Mucosa of rectum (tissue), 2 donors: ENCODE results near the gene ZYX.

Source experiments
- H3K27ac ChIP-seq, 2 donors: one replicate each; pipeline ENCODE4 v1.7.0; 2013; ENCODE audit warnings: inconsistent platforms in 2 of 2, low read depth in 2 of 2, low read length in 2 of 2
- H3K27me3 ChIP-seq, 2 donors: one replicate each; pipeline ENCODE4 v1.7.0; 2013; ENCODE audit warnings: low read length in 2 of 2; ENCODE audit not compliant: control insufficient read depth in 2 of 2, insufficient read depth in 2 of 2
- H3K36me3 ChIP-seq, 2 donors: one replicate each; pipeline ENCODE4 v1.7.0; 2013; ENCODE audit warnings: low read length in 2 of 2; ENCODE audit not compliant: control insufficient read depth in 2 of 2, insufficient read depth in 2 of 2
- H3K4me1 ChIP-seq, 2 donors: one replicate each; pipeline ENCODE4 v1.7.0; 2013; ENCODE audit warnings: low read length in 2 of 2, mild to moderate bottlenecking in 1 of 2; ENCODE audit not compliant: control insufficient read depth in 2 of 2, insufficient read depth in 2 of 2
- H3K4me3 ChIP-seq, 2 donors: one replicate each; pipeline ENCODE4 v1.7.0; 2013; ENCODE audit warnings: low read length in 2 of 2
- H3K9ac ChIP-seq, 2 donors: one replicate each; pipeline ENCODE4 v1.7.0; 2013; ENCODE audit warnings: low read length in 2 of 2, low read depth in 1 of 2, mild to moderate bottlenecking in 1 of 2
- H3K9me3 ChIP-seq, 2 donors: one replicate each; pipeline ENCODE4 v1.7.0; 2013; ENCODE audit warnings: low read length in 2 of 2; ENCODE audit not compliant: control insufficient read depth in 2 of 2
- donor health status: healthy.
- donor health status: Normal muscosa, but diverticular disease.

Gene ZYX

DNA sequence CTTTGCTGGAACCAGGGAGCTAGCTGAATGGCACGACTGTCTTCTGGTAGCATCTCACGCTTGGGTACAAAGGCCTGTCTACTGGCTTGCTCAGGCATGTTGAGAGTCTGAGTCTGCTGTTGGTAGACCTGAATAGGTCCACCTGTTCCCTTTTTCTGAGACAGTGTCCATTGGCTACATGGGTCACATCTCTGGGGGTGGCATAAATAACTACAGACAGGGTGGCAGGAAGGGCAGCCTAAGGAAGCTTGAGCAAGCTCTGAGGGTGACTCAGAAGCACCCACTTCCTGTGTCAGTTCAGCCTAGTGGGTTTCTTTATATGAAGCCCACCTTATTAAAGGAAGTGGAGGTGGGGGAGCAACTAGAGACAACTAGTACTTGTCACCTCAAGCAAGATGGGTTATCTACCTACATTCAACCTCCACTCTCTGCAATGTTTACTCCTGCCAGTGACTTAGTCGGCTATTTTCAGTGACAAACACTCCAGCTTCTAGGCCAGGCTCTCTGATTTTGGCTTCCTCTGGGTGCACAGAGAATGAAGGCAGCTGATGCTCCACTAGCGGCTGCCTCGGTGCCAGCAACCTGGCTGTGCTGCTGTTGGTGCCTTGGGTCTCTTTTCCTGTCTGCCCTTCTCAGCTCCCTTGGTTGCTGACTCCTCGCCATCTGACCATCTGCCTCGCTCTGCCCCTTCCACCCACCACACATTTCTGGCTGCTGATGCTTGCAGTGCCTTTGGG lies 5.7 kb upstream of the ZYX start:
- H3K9me3 ChIP-seq = no peaks in the 10 kb centered on the region
- H3K27me3 ChIP-seq = no peaks in the 10 kb centered on the region
- H3K4me1 ChIP-seq = peaks cover 13 to 32% of the 10 kb centered on the region in 2 donors
- H3K27ac ChIP-seq = peak overlapping the region in 1 of 2 donors; percentile 58
- no peak overlapping the region for H3K9ac ChIP-seq
- no peaks in the 10 kb centered on the region for H3K36me3 ChIP-seq
- H3K4me3 ChIP-seq = no peak overlapping the region

DNA sequence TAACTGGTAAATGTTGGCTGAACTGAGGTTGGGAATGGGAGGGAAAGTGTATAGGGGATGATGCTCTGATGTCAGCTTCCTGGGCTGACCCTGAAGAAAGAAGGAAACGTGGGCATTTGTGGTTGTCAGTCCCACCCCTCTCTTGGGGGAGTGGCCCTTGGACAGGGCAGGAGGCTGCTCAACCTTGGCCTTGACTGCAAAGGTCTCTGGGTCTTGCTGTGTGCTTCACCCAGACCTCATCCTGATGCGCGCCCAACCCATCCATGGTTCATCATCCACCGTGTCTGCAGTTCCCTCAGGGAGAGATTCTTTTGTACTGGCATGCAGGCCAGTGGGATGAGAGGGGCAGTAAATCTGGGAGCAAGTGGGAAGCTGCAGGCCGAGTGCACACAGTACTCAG lies 4.7 kb upstream of the ZYX start:
- Histone ChIP-seq H3K4me1 (peaks cover 9 to 26% of the 10 kb centered on the region in 2 donors), H3K27ac (no peak overlapping the region), H3K9ac (no peak overlapping the region), H3K9me3 (no peaks in the 10 kb centered on the region), H3K27me3 (no peaks in the 10 kb centered on the region), H3K36me3 (no peaks in the 10 kb centered on the region), H3K4me3 (no peak overlapping the region)

DNA sequence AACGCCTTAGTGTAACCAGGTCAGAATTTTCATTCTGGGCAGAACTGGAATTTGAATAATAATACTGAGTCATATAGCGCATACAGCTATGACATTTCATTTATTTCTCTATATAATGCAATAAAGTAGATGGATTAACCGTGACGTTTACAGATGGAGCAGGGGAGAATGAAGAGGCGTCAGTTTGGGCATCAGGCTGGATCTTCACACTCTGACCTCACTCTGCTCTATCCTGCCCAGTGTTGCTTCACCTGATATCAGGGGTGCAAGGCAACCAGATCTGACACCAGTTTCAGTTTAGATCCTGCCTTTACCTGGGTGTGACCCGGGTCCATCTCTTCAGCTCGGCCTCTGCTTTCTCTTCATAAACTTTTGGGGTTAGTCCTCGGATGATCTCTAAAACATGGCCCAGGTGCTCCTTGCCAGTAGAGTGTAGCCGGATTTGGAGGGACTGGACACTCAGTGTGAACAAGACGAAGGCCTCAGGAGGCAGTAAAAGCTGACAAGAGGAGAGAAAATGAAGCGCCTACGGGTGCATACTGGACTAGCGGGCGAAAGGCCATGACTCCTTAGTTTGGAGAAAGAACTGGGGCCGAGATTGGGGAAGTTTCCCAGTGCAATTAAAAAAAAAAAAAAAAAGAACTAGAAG lies 1.4 kb upstream of the ZYX start:
- Histone ChIP-seq H3K9ac (peak overlapping the region; percentile 97), H3K27ac (peak overlapping the region; percentile 98), H3K4me1 (peaks cover 30 to 36% of the 10 kb centered on the region in 2 donors), H3K27me3 (no peaks in the 10 kb centered on the region), H3K36me3 (peaks cover 0 to 2% of the 10 kb centered on the region in 2 donors), H3K9me3 (no peaks in the 10 kb centered on the region), H3K4me3 (peak overlapping the region; percentile 82 to 93)

- H3K4me3 ChIP-seq = peak overlapping the region; percentile 82 to 93
- no peaks in the 10 kb centered on the region for H3K9me3 ChIP-seq
- H3K4me1 ChIP-seq = peaks cover 33 to 36% of the 10 kb centered on the region in 2 donors
- H3K9ac ChIP-seq = peak overlapping the region; percentile 97
- peak overlapping the region; percentile 98 for H3K27ac ChIP-seq
- H3K27me3 ChIP-seq = no peaks in the 10 kb centered on the region
- H3K36me3 ChIP-seq = peaks cover 0 to 2% of the 10 kb centered on the region in 2 donors
Observed at GRCh38 chr7:143380260-143380645, 892 bp upstream of the ZYX start.

GRCh38 chr7:143381427-143382125 lies 431 bp downstream of the ZYX start:
- Histone ChIP-seq H3K4me1 (peaks cover 35 to 37% of the 10 kb centered on the region in 2 donors), H3K27me3 (no peaks in the 10 kb centered on the region), H3K27ac (peak overlapping the region; percentile 98), H3K9me3 (no peaks in the 10 kb centered on the region), H3K36me3 (peaks cover 0 to 2% of the 10 kb centered on the region in 2 donors), H3K9ac (peak overlapping the region; percentile 75 to 97), H3K4me3 (peak overlapping the region; percentile 82 to 93)

DNA sequence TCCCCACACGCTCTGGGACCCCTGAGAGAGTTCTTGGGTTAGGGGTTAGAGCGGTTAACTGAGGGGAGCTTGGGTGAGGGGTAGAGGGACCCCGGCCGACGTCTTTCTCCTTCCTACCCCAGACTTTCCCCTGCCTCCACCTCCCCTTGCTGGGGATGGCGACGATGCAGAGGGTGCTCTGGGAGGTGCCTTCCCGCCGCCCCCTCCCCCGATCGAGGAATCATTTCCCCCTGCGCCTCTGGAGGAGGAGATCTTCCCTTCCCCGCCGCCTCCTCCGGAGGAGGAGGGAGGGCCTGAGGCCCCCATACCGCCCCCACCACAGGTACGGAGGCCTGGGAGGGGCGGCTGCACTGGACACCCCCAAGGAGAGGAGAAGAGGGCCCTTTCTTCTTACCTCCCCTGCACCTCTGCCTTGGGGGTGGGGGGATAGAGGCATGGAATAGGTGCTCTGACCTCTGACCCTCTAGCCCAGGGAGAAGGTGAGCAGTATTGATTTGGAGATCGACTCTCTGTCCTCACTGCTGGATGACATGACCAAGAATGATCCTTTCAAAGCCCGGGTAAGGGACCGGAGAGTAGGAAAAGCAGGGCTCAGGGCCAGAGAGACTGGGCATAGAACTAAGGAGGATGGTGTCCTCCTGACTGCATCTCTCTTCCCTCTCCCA lies 1.1 kb downstream of the ZYX start:
- peak overlapping the region; percentile 98 for H3K27ac ChIP-seq
- H3K9me3 ChIP-seq = no peaks in the 10 kb centered on the region
- H3K36me3 ChIP-seq = peaks cover 0 to 2% of the 10 kb centered on the region in 2 donors
- H3K4me3 ChIP-seq = peak overlapping the region; percentile 82 to 93
- peaks cover 35 to 37% of the 10 kb centered on the region in 2 donors for H3K4me1 ChIP-seq
- H3K9ac ChIP-seq = peak overlapping the region; percentile 75 to 97
- no peaks in the 10 kb centered on the region for H3K27me3 ChIP-seq

- peaks cover 5 to 6% of the 10 kb centered on the region in 2 donors for H3K36me3 ChIP-seq
- H3K4me1 ChIP-seq = peaks cover 35 to 37% of the 10 kb centered on the region in 2 donors
- peak overlapping the region in 1 of 2 donors; percentile 21 for H3K9ac ChIP-seq
- peak overlapping the region; percentile 13 to 98 for H3K27ac ChIP-seq
- H3K27me3 ChIP-seq = no peaks in the 10 kb centered on the region
- peak overlapping the region; percentile 82 to 93 for H3K4me3 ChIP-seq
- no peaks in the 10 kb centered on the region for H3K9me3 ChIP-seq
Observed at GRCh38 chr7:143382791-143383641, 1.9 kb downstream of the ZYX start.

DNA sequence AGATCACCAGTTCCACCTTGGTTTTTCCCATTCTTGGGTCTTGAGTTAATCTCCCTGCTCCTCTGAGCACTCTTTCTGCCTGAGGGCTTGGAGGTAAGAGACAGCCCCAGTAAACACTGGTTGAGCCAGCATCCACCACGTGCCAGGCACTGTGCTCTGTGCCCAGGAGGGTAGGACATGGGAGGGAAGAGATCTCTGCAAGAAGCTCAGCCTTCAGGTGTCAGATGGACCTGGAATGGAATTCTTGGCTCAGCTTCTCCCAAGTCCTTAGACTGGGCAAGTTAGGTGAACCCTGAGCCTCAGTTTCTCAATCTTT lies 2.5 kb downstream of the ZYX start:
- H3K9me3 ChIP-seq = no peaks in the 10 kb centered on the region
- peak overlapping the region in 1 of 2 donors; percentile 5 for H3K9ac ChIP-seq
- no peaks in the 10 kb centered on the region for H3K27me3 ChIP-seq
- peaks cover 35 to 37% of the 10 kb centered on the region in 2 donors for H3K4me1 ChIP-seq
- peak overlapping the region; percentile 13 to 35 for H3K27ac ChIP-seq
- peak overlapping the region in 1 of 2 donors; percentile 17 for H3K4me3 ChIP-seq
- H3K36me3 ChIP-seq = peaks cover 9 to 10% of the 10 kb centered on the region in 2 donors

DNA sequence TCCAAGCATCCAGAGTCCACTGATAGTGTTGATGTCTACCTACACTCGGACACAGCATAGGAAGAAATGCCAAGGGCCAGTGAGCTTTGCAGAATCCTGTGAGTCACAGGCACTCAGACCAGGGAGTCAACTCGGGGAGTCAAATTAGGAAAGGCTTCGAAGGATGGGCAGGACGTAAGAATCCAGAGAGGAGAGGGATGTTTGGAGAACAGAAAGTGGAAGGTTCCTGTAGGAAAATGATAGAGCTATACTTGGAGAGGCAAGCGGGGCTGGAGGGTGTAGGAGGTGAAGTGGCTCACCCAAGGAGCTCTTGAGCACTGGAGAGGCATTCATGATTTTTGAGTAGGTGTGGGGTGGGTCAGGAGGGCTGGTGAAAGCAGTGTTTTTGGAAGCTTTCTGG lies 3.0 kb downstream of the ZYX start:
- Histone ChIP-seq H3K36me3 (peaks cover 14% of the 10 kb centered on the region in 2 donors), H3K27ac (peak overlapping the region in 1 of 2 donors; percentile 21), H3K27me3 (no peaks in the 10 kb centered on the region), H3K4me3 (peak overlapping the region in 1 of 2 donors; percentile 17), H3K9me3 (no peaks in the 10 kb centered on the region), H3K9ac (peak overlapping the region in 1 of 2 donors; percentile 5), H3K4me1 (peaks cover 33 to 34% of the 10 kb centered on the region in 2 donors)
